HL-60 (cell line): ENCODE data around the gene ALDH1A1.

Source experiments
- CTCF ChIP-seq: IDR thresholded peaks from one replicate; pipeline ENCODE4 v1.5.1; 2011; ENCODE audit warnings: low read length, control low read depth, inconsistent platforms; ENCODE audit not compliant: insufficient read depth
- REST ChIP-seq: IDR thresholded peaks from 2 replicates; pipeline ENCODE4 v1.6.1; 2012; ENCODE audit warnings: low read depth; ENCODE audit not compliant: insufficient replicate concordance

- no peak for TF ChIP-seq CTCF
- TF ChIP-seq REST = no peak
Observed at GRCh38 chr9:72990397-72991182, 37.7 kb upstream of the ALDH1A1 start.
